ENCODE results near the gene PALLD. TPM values are rescaled to one million over a fixed set of nuclear protein-coding genes. Genes with fewer than 3 reads are reported as not detected.

The PALLD gene
- total and polyA plus RNA-seq, 2 donors = 24.3 to 83.0 TPM

GRCh38 chr4:168885400-168885799, 388.5 kb downstream of the PALLD start:
- Histone ChIP-seq H3K4me3 (ENCODE audit: low read length in 2 of 2) (no peak overlapping the region), H3K27me3 (ENCODE audit: control insufficient read depth in 2 of 2, insufficient read depth in 1 of 2, low read length in 1 of 2) (no peaks in the 10 kb centered on the region), H3K4me1 (ENCODE audit: control insufficient read depth in 2 of 2, insufficient read depth in 2 of 2, low read length in 2 of 2) (peaks cover 0 to 6% of the 10 kb centered on the region in 2 donors), H3K36me3 (ENCODE audit: control insufficient read depth in 2 of 2, insufficient read depth in 2 of 2, low read length in 1 of 2) (no peaks in the 10 kb centered on the region), H3K9me3 (ENCODE audit: control insufficient read depth in 2 of 2, insufficient read depth in 1 of 2, low read length in 1 of 2) (no peaks in the 10 kb centered on the region), H3K27ac (ENCODE audit: low read depth in 1 of 2, low read length in 1 of 2) (no peak overlapping the region)
- DNase-seq (ENCODE audit: low read depth in 6 of 9, low spot score in 9 of 9) = no peak
- 96% methylated on average over 2 of the region's 2 CpGs for WGBS

GRCh38 chr4:168886351-168886750, 389.5 kb downstream of the PALLD start:
- Histone ChIP-seq H3K4me1 (ENCODE audit: control insufficient read depth in 2 of 2, insufficient read depth in 2 of 2, low read length in 2 of 2) (peaks cover 0 to 3% of the 10 kb centered on the region in 2 donors), H3K27ac (ENCODE audit: low read depth in 1 of 2, low read length in 1 of 2) (no peak overlapping the region), H3K9me3 (ENCODE audit: control insufficient read depth in 2 of 2, insufficient read depth in 1 of 2, low read length in 1 of 2) (no peaks in the 10 kb centered on the region), H3K27me3 (ENCODE audit: control insufficient read depth in 2 of 2, insufficient read depth in 1 of 2, low read length in 1 of 2) (no peaks in the 10 kb centered on the region), H3K4me3 (ENCODE audit: low read length in 2 of 2) (no peak overlapping the region), H3K36me3 (ENCODE audit: control insufficient read depth in 2 of 2, insufficient read depth in 2 of 2, low read length in 1 of 2) (peaks cover 0 to 9% of the 10 kb centered on the region in 2 donors)
- no peak for DNase-seq (ENCODE audit: low read depth in 6 of 9, low spot score in 9 of 9)

DNA sequence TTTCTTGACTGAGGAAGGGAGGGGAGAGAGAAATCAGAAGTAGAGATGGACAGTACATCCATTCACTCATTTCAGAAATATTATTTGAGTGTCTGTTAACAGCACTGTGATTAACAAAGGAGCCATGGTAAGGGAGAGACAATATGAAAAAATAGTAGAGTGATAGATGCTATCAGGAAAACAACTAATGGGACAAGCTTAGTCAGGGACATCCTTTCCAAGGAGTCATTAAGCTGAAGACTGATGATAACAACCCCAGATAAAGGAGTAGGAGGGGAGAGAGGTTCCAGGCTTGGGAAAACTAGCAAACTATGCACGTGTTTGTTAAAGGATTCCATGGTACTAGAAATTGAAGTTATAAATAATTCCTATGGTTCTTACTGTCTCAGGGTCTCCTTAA, 391.0 kb downstream of the PALLD start:
- DNase-seq (ENCODE audit: low read depth in 6 of 9, low spot score in 9 of 9) = no peak
- Histone ChIP-seq H3K4me1 (ENCODE audit: control insufficient read depth in 2 of 2, insufficient read depth in 2 of 2, low read length in 2 of 2) (no peaks in the 10 kb centered on the region), H3K4me3 (ENCODE audit: low read length in 2 of 2) (no peak overlapping the region), H3K27me3 (ENCODE audit: control insufficient read depth in 2 of 2, insufficient read depth in 1 of 2, low read length in 1 of 2) (no peaks in the 10 kb centered on the region), H3K9me3 (ENCODE audit: control insufficient read depth in 2 of 2, insufficient read depth in 1 of 2, low read length in 1 of 2) (no peaks in the 10 kb centered on the region), H3K36me3 (ENCODE audit: control insufficient read depth in 2 of 2, insufficient read depth in 2 of 2, low read length in 1 of 2) (peaks cover 0 to 12% of the 10 kb centered on the region in 2 donors), H3K27ac (ENCODE audit: low read depth in 1 of 2, low read length in 1 of 2) (no peak overlapping the region)
- 97% methylated on average over 1 of the region's 1 CpG for WGBS

GRCh38 chr4:168888715-168889215, 391.9 kb downstream of the PALLD start:
- 97% methylated on average over 6 of the region's 6 CpGs for WGBS

DNA sequence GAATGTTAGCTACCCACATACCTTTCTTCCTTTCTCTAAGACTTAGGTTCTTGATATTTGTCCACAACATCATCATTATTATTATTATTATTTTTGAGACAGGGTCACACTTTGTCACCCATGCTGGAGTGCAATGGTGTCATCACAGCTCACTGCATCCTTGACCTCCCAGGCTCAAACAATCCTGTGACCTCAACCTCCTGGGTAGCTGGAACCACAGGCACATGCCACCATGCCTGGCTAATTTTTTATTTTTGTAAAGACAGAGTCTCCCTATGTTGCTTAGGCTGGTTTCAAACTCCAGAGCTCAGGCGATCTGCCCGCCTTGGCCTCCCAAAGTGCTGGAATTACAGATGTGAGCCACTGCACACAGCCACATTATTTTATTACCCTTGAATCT, 394.2 kb downstream of the PALLD start:
- no peak overlapping the region for H3K27ac ChIP-seq (ENCODE audit: low read depth in 1 of 2, low read length in 1 of 2)
- WGBS = 97% methylated on average over 2 of the region's 2 CpGs
- DNase-seq (ENCODE audit: low read depth in 6 of 9, low spot score in 9 of 9) = no peak
- H3K4me1 ChIP-seq (ENCODE audit: control insufficient read depth in 2 of 2, insufficient read depth in 2 of 2, low read length in 2 of 2) = no peaks in the 10 kb centered on the region
- H3K36me3 ChIP-seq (ENCODE audit: control insufficient read depth in 2 of 2, insufficient read depth in 2 of 2, low read length in 1 of 2) = peaks cover 0 to 21% of the 10 kb centered on the region in 2 donors
- H3K9me3 ChIP-seq (ENCODE audit: control insufficient read depth in 2 of 2, insufficient read depth in 1 of 2, low read length in 1 of 2) = no peaks in the 10 kb centered on the region
- H3K27me3 ChIP-seq (ENCODE audit: control insufficient read depth in 2 of 2, insufficient read depth in 1 of 2, low read length in 1 of 2) = no peaks in the 10 kb centered on the region
- H3K4me3 ChIP-seq (ENCODE audit: low read length in 2 of 2) = no peak overlapping the region

More at GRCh38 chr4:168888715-168889215, 391.9 kb downstream of the PALLD start:
- no peak overlapping the region for H3K4me3 ChIP-seq (ENCODE audit: low read length in 2 of 2)
- H3K4me1 ChIP-seq (ENCODE audit: control insufficient read depth in 2 of 2, insufficient read depth in 2 of 2, low read length in 2 of 2) = no peaks in the 10 kb centered on the region
- no peak overlapping the region for H3K27ac ChIP-seq (ENCODE audit: low read depth in 1 of 2, low read length in 1 of 2)
- H3K9me3 ChIP-seq (ENCODE audit: control insufficient read depth in 2 of 2, insufficient read depth in 1 of 2, low read length in 1 of 2) = no peaks in the 10 kb centered on the region
- H3K27me3 ChIP-seq (ENCODE audit: control insufficient read depth in 2 of 2, insufficient read depth in 1 of 2, low read length in 1 of 2) = no peaks in the 10 kb centered on the region
- no peak for DNase-seq (ENCODE audit: low read depth in 6 of 9, low spot score in 9 of 9)
- peaks cover 0 to 12% of the 10 kb centered on the region in 2 donors for H3K36me3 ChIP-seq (ENCODE audit: control insufficient read depth in 2 of 2, insufficient read depth in 2 of 2, low read length in 1 of 2)

GRCh38 chr4:168891688-168892087, 394.8 kb downstream of the PALLD start:
- Histone ChIP-seq H3K4me1 (ENCODE audit: control insufficient read depth in 2 of 2, insufficient read depth in 2 of 2, low read length in 2 of 2) (no peaks in the 10 kb centered on the region), H3K27me3 (ENCODE audit: control insufficient read depth in 2 of 2, insufficient read depth in 1 of 2, low read length in 1 of 2) (no peaks in the 10 kb centered on the region), H3K9me3 (ENCODE audit: control insufficient read depth in 2 of 2, insufficient read depth in 1 of 2, low read length in 1 of 2) (no peaks in the 10 kb centered on the region), H3K27ac (ENCODE audit: low read depth in 1 of 2, low read length in 1 of 2) (no peak overlapping the region), H3K4me3 (ENCODE audit: low read length in 2 of 2) (no peak overlapping the region), H3K36me3 (ENCODE audit: control insufficient read depth in 2 of 2, insufficient read depth in 2 of 2, low read length in 1 of 2) (peaks cover 0 to 25% of the 10 kb centered on the region in 2 donors)
- DNase-seq (ENCODE audit: low read depth in 6 of 9, low spot score in 9 of 9) = no peak
- over 99% methylated on average over 3 of the region's 3 CpGs for WGBS

- no peaks in the 10 kb centered on the region for H3K4me1 ChIP-seq (ENCODE audit: control insufficient read depth in 2 of 2, insufficient read depth in 2 of 2, low read length in 2 of 2)
- no peak overlapping the region for H3K4me3 ChIP-seq (ENCODE audit: low read length in 2 of 2)
- H3K9me3 ChIP-seq (ENCODE audit: control insufficient read depth in 2 of 2, insufficient read depth in 1 of 2, low read length in 1 of 2) = no peaks in the 10 kb centered on the region
- peaks cover 2 to 25% of the 10 kb centered on the region in 2 donors for H3K36me3 ChIP-seq (ENCODE audit: control insufficient read depth in 2 of 2, insufficient read depth in 2 of 2, low read length in 1 of 2)
- no peaks in the 10 kb centered on the region for H3K27me3 ChIP-seq (ENCODE audit: control insufficient read depth in 2 of 2, insufficient read depth in 1 of 2, low read length in 1 of 2)
- H3K27ac ChIP-seq (ENCODE audit: low read depth in 1 of 2, low read length in 1 of 2) = no peak overlapping the region
- DNase-seq (ENCODE audit: low read depth in 6 of 9, low spot score in 9 of 9) = no peak
Observed at GRCh38 chr4:168892475-168892874, 395.6 kb downstream of the PALLD start.

- no peak overlapping the region for H3K4me3 ChIP-seq (ENCODE audit: low read length in 2 of 2)
- 94% methylated on average over 2 of the region's 2 CpGs for WGBS
- H3K36me3 ChIP-seq (ENCODE audit: control insufficient read depth in 2 of 2, insufficient read depth in 2 of 2, low read length in 1 of 2) = peaks cover 3 to 25% of the 10 kb centered on the region in 2 donors
- H3K27ac ChIP-seq (ENCODE audit: low read depth in 1 of 2, low read length in 1 of 2) = no peak overlapping the region
- H3K4me1 ChIP-seq (ENCODE audit: control insufficient read depth in 2 of 2, insufficient read depth in 2 of 2, low read length in 2 of 2) = no peaks in the 10 kb centered on the region
- no peaks in the 10 kb centered on the region for H3K9me3 ChIP-seq (ENCODE audit: control insufficient read depth in 2 of 2, insufficient read depth in 1 of 2, low read length in 1 of 2)
- no peaks in the 10 kb centered on the region for H3K27me3 ChIP-seq (ENCODE audit: control insufficient read depth in 2 of 2, insufficient read depth in 1 of 2, low read length in 1 of 2)
- DNase-seq (ENCODE audit: low read depth in 6 of 9, low spot score in 9 of 9) = no peak
Observed at GRCh38 chr4:168893205-168893604, 396.4 kb downstream of the PALLD start.

DNA sequence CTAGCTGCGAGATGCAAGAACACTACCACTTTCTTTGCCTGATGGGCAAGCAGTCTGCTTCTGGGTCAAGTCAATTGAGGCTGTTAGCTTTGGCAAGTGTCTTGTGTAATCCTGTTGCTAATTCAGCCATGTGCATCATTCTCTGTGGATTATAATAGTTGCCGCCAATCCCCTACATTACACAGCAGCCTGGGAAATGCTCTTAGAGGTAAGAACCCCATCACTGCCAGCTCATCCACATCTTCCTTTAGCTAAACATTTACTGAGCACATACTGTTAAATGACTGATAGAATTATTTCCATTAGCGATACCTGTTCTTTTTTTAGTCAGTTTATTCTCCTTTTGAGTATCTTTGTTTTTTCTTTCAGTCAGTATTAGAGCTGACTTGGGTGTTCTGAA, 397.0 kb downstream of the PALLD start:
- WGBS = 95% methylated on average over 3 of the region's 3 CpGs
- no peak overlapping the region for H3K27ac ChIP-seq (ENCODE audit: low read depth in 1 of 2, low read length in 1 of 2)

GRCh38 chr4:168900080-168900479, 403.2 kb downstream of the PALLD start:
- H3K27me3 ChIP-seq (ENCODE audit: control insufficient read depth in 2 of 2, insufficient read depth in 1 of 2, low read length in 1 of 2) = no peaks in the 10 kb centered on the region
- no peak for DNase-seq (ENCODE audit: low read depth in 6 of 9, low spot score in 9 of 9)
- no peak overlapping the region for H3K4me3 ChIP-seq (ENCODE audit: low read length in 2 of 2)
- H3K27ac ChIP-seq (ENCODE audit: low read depth in 1 of 2, low read length in 1 of 2) = no peak overlapping the region
- 97% methylated on average over 2 of the region's 2 CpGs for WGBS
- H3K36me3 ChIP-seq (ENCODE audit: control insufficient read depth in 2 of 2, insufficient read depth in 2 of 2, low read length in 1 of 2) = peaks cover 3 to 17% of the 10 kb centered on the region in 2 donors
- H3K9me3 ChIP-seq (ENCODE audit: control insufficient read depth in 2 of 2, insufficient read depth in 1 of 2, low read length in 1 of 2) = no peaks in the 10 kb centered on the region
- H3K4me1 ChIP-seq (ENCODE audit: control insufficient read depth in 2 of 2, insufficient read depth in 2 of 2, low read length in 2 of 2) = no peaks in the 10 kb centered on the region

More for the DNA sequence above, 397.0 kb downstream of the PALLD start:
- no peak for DNase-seq (ENCODE audit: low read depth in 6 of 9, low spot score in 9 of 9)
- Histone ChIP-seq H3K4me3 (ENCODE audit: low read length in 2 of 2) (no peak overlapping the region), H3K36me3 (ENCODE audit: control insufficient read depth in 2 of 2, insufficient read depth in 2 of 2, low read length in 1 of 2) (peaks cover 3 to 31% of the 10 kb centered on the region in 2 donors), H3K9me3 (ENCODE audit: control insufficient read depth in 2 of 2, insufficient read depth in 1 of 2, low read length in 1 of 2) (no peaks in the 10 kb centered on the region), H3K4me1 (ENCODE audit: control insufficient read depth in 2 of 2, insufficient read depth in 2 of 2, low read length in 2 of 2) (no peaks in the 10 kb centered on the region), H3K27me3 (ENCODE audit: control insufficient read depth in 2 of 2, insufficient read depth in 1 of 2, low read length in 1 of 2) (no peaks in the 10 kb centered on the region)
